ENCODE measurements around the gene EIF4H.

DNA sequence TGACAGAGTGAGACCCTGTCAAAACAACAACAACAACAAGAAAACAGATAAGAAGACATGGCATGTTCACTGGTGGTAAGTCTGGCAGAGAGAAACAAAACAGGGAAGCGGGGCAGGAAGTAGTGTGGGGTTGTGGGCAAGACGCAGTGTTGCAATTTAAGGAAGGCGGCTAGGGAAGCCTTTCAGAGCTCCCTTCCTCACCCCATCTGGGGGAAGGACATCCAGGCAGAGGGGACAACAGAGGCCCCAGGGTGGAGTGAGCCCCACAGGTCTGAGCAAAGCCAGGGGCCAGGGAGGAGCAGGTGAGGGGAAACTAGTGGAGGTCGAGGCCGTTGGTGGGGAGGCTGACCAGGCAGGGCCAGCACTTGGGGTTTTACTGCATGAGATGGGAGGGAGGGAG, 52.5 kb downstream of the EIF4H start:
- TF ChIP-seq, protein P1, sequence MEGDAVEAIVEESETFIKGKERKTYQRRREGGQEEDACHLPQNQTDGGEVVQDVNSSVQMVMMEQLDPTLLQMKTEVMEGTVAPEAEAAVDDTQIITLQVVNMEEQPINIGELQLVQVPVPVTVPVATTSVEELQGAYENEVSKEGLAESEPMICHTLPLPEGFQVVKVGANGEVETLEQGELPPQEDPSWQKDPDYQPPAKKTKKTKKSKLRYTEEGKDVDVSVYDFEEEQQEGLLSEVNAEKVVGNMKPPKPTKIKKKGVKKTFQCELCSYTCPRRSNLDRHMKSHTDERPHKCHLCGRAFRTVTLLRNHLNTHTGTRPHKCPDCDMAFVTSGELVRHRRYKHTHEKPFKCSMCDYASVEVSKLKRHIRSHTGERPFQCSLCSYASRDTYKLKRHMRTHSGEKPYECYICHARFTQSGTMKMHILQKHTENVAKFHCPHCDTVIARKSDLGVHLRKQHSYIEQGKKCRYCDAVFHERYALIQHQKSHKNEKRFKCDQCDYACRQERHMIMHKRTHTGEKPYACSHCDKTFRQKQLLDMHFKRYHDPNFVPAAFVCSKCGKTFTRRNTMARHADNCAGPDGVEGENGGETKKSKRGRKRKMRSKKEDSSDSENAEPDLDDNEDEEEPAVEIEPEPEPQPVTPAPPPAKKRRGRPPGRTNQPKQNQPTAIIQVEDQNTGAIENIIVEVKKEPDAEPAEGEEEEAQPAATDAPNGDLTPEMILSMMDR (conservative IDR thresholded peaks at IDR 0.05): no peak
- TF ChIP-seq EZH2 (IDR thresholded peaks at IDR 0.05; ENCODE audit: low read depth): no peak

Data from PC-9 (cell line).